Measurements from ENCODE around the gene CORT. TPM values are rescaled to one million over a fixed set of nuclear protein-coding genes. Genes with fewer than 3 reads are reported as not detected.

Gene CORT
- total RNA-seq, 2 experiments from 2014 or later = 0.36 TPM; not detected in 1

Other genes with a start within 250 kb of the CORT start
- gene KIF1B, start 239.5 kb upstream of the CORT start, total RNA-seq = 10 to 100 TPM; 16.8 to 17.4 TPM
- gene PGD, start 51.0 kb upstream of the CORT start, total RNA-seq = 10 to 100 TPM; 94.6 to 96.7 TPM
- gene CENPS, start 19.6 kb upstream of the CORT start, total RNA-seq = 10 to 100 TPM; 20.0 to 22.7 TPM
- 10 to 100 TPM; 32.0 to 32.8 TPM for gene DFFA, start 22.5 kb downstream of the CORT start, total RNA-seq
- 10 to 100 TPM; 17.3 to 17.6 TPM for gene PEX14, start 24.9 kb downstream of the CORT start, total RNA-seq